ENCODE results near the gene SPAG16.

GRCh38 chr2:213722565-213722964 lies 438.3 kb downstream of the SPAG16 start:
- TF ChIP-seq CTCF (IDR thresholded peaks at IDR 0.05): no peak
- TF ChIP-seq POLR2A (IDR thresholded peaks at IDR 0.05): no peak

Data from body of pancreas (tissue), 4 donors.